Stimulated activated CD8-positive, alpha-beta memory T cell treated with anti-CD3 and anti-CD28 coated beads, Interleukin-2, amount 100 ng/mL, for 1 hour (primary cell): Measurements from ENCODE around the gene GH1.
"Not testable (repeated sequence)": the region's sequence is repeated elsewhere in the genome, so short reads cannot be mapped to it uniquely, and the experiment has no call there.

ENCODE experiments used
- DNase-seq, 2 donors: peaks; one replicate each; pipeline ENCODE4 v3.0.0-alpha.2; 2020; ENCODE audit warnings: low read depth in 2 of 2

The GH1 gene

GRCh38 chr17:63918789-63919305, at the start of gene GH1:
Gene GH1, minus strand, starts transcription at chr17:63918839. Its CDS starts 63 bp downstream, at chr17:63918776.
- DNase-seq, result not testable (repeated sequence)

- no peak for DNase-seq
Observed at GRCh38 chr17:63967953-63968352, 49.3 kb upstream of the GH1 start.

DNA sequence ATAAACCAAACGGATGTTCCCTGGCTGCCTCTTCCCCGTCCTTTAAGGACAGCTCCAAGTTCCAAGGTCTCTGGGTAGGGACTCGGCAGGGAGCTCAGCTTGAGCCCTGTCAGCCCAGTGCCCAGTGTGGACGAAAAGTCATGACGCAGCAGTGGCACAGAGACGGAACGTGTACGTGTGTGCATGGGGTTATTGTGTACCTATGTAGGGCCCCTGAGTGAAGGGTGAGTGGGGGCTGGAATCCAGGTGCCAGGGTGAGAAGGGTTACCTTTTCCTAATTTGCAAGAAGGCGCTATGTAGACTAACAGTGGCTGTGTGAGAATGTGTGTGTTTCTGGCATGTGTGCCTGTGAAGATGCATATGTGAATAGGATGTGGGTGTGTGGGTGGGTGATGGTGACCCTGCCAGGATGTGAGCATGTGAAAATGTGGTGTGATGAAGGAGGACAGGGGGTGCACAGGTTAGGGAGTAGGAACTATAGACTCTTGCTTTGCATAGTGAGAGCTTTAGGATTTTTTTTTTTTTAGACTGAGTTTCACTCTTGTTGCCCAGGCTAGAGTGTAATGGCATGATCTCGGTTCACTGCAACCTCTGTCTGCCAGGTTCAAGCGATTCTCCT, 48.1 kb upstream of the GH1 start:
- DNase-seq, result no peak

GRCh38 chr17:63963123-63963522, 44.5 kb upstream of the GH1 start:
- no peak for DNase-seq

- DNase-seq, result no peak
Observed at GRCh38 chr17:63962298-63962744, 43.7 kb upstream of the GH1 start.

- no peak for DNase-seq
Observed at GRCh38 chr17:63961355-63962212, 42.9 kb upstream of the GH1 start.

- DNase-seq, result no peak
Observed at GRCh38 chr17:63960430-63960829, 41.8 kb upstream of the GH1 start.

DNA sequence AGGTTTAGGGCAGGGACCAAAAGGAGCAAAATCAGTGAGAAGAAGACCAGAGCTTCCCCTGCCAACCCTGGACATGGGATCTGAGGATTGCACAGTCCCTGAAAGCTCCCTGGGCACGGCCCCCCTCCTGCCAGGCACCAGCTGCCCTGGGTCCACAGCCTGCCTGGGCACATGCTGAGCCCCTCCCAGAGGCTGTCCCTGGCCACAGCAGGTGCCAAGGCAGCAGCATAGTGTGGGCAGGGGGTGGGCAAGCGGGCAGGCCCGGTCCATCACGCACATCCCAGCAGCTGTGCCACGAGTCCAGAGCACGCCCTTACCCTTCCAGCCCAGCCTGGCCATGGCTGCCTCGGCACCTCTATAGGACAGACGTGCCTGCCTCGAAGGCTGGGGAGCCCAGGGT, 41.4 kb upstream of the GH1 start:
- DNase-seq, result no peak

DNA sequence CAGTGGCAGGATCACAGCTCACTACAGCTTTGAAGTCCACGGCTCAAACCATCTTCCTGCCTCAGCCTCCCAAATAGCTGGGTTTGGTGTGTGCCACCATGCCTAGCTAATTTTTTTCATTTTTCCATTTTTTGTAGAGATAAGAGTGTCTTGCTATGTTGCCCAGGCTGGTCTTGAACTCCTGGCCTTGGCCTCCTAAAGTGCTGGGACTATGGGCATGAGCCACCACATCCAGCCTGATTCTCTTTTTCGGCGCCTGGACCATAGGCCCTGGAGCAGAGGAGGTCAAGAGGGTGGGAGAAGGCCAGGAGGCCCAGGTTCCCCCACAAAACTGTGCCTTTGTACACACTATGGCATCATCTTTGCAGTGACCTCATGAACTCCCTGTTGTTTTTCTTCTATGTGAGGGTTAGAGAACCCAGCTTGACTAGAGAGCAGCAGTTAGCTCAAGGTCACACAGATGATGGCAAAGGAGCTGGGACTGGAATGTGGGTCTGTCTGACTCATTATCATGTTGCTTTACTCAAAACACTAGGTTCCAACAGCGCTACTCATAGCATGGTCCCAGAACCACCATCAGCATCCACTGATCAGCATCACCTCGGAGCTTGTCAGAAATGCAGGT, 37.8 kb upstream of the GH1 start:
- DNase-seq, result no peak

- DNase-seq, result no peak
Observed at GRCh38 chr17:63955791-63956190, 37.2 kb upstream of the GH1 start.

- no peak for DNase-seq
Observed at GRCh38 chr17:63955232-63955631, 36.6 kb upstream of the GH1 start.

DNA sequence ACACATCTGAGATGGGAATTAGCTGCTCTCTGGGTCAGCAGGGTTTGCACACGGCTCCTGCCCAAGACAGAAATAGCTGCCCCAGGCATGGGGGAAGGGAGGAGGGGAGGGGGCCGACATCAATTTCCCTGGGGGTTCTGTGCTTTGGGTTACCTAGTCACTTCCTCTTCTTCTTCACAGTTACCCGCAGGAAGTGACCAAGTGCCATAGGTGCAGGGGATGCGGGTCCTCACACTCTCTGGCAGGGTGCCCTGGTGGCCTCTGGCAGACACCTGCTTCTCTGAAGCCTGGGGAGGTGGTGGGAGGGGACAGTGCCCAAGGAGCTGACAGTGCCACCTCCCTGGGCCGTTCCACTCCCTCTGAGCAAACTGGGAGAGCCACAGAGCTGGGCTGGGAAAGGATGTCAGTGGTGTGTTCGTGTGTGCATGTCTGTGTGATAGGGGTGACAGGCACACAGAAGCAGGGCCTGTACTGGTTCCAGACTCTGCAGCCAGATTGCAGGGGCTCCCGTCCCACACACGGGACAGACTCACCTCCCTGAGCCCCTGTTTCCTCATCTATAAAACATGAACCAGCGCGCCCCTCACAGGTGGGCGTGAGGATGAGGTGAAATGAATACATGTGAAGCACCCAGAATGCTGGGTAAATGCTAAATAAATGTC, 35.9 kb upstream of the GH1 start:
- DNase-seq, result no peak

DNA sequence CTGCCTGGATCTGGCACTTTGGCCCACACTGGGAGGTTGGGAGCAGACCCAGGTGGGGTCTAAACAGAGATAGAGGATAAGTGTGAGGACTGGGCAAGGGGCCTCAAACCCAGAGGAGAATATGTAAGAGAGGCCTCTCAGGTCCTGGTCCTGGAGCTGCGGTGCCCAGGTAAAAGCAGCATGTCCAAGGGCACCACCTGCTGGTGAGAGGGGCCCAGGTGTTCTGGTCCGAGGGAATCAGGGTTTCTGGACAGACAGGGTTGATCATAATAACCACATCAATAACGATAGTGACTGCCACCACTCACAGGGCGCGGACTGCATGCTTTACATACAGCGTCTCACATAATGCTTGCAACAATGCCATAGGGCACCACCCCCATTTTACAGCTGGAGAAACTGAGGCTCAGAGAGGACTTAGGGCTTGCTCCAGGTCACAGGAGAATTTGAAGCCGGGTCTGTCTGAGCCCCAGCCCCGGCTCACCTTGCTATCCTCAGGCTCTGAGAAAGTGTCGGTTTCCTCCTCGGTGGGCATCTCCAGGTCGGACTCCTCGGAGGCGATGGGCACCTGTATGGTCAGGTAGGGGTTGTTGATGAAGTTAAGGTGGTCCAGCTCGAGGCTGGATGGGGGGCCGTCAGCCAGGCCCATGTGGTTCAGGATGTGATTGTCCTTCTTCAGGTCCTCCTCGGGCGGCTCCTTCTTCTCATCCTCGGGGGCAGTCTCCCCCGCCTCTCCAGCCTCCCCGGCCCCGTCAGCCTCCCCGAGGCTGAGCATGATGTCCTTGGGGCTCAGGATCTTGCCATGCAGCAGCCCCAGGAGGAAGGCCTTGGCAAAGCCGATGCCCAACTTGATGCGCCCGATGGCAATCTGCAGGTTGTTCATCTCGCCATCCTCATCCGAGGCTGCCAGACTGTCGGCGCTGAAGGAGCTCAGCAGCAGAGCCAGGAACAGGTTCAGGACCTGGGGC, 32.6 kb upstream of the GH1 start:
- no peak for DNase-seq

DNA sequence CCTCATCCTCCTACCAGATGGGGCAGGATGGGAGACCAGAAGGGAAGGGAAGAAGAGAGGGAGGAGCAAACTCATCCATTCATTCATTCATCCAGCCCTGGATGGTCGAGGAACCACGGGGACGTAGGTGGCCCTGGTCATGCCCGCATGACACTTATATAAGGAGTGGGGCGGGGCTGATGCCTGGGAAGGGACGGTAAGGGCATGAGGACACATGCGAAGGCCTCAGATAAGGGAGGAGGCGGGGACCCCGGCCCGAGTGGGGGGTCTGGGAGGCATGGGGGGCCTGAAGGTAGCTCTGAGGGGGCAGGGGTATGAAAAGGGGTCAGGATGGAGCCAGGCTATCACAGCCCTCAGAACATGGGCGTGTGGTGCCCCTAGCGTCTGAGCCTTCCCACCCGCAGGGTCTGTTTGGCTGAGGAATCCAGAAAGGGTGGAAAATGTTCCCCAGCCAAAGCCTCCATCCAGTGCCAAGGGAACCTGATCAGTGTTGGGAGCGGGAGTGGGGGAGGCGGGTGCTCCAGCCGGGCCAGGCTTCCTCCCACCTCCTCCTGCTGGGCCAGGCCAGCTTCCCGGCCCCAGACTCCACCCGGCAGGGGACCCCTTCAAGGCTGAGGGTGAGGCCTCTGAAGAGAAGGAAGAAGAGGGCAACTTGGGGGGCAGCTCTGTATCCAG, 31.1 kb upstream of the GH1 start:
- no peak for DNase-seq

GRCh38 chr17:63948521-63948920, 29.9 kb upstream of the GH1 start:
- no peak for DNase-seq

GRCh38 chr17:63947711-63948330, 29.2 kb upstream of the GH1 start:
- no peak for DNase-seq

GRCh38 chr17:63946440-63947363, 28.1 kb upstream of the GH1 start:
- no peak for DNase-seq

DNA sequence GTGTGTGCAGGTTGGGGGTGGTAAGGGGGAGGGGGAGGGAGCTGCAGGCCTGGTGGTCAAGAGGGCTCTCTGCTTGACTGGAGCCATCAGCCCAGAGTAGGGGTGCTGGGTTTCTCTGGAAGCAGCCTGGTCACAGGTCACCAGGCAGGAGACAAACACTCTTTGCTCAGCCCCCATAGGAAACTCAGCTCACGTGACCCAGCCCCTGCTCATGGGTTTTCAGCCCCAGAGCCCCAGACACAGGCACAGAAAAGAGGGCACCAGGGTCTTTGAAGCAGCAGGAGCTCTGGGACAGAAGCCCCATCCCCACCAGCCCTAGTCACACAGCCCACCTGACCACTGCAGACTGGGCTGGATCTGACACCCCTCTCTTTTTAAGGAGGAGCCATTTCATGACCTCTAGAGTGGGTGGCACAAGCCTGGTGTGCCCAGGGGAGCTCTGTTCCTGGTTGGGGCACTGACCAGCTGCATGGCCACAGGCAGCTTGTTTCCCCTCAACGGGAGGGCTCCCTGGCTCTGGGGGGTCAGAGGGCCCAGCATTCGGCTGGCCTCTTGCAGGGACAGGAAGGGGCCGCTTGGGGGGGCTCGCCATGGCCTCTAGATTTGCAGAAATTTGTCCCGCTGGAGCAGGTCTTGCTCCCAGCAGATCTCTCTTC, 27.3 kb upstream of the GH1 start:
- DNase-seq, result no peak
